ENCODE measurements around the gene IFIT1.

DNA sequence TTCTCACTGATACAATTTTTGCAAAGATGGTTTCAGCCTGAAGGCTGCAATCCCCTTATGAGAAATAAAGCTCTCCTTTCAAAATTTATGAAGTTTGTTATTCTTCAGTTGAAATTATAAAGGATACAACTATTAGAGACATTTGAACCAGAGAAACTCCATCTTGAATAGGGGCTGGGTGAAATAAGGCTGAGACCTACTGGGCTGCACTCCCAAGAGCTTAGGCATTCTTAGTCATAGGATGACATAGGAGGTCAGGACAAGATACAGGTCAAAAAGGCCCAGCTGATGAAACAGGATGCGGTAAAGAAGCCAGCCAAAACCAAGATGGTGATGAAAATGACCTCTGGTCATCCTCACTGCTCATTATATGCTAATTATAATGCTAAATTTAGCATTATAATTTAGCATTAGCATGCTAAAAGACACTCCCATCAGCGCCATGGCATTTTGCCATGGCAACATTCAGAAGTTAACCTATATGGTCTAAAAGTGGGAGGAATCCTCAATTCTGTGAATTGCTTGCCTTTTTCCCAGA, 37.0 kb upstream of the IFIT1 start:
- TF ChIP-seq FOXM1 (IDR thresholded peaks at IDR 0.05; ENCODE audit: borderline replicate concordance, low read depth) (no peak), NFIC (IDR thresholded peaks at IDR 0.05) (no peak), USF1 (IDR thresholded peaks at IDR 0.05) (no peak), CEBPB (IDR thresholded peaks at IDR 0.05) (no peak), EP300 (IDR thresholded peaks at IDR 0.05; ENCODE audit: borderline replicate concordance) (no peak), MAX (IDR thresholded peaks at IDR 0.05) (no peak), ZBTB7A (IDR thresholded peaks at IDR 0.05; ENCODE audit: low read depth) (no peak), TCF12 (IDR thresholded peaks at IDR 0.05; ENCODE audit: low read depth) (no peak), YY1 (IDR thresholded peaks at IDR 0.05; ENCODE audit: low read depth) (no peak), CREB1 (IDR thresholded peaks at IDR 0.05; ENCODE audit: low read depth) (no peak)
- TF ChIP-seq, protein P1, sequence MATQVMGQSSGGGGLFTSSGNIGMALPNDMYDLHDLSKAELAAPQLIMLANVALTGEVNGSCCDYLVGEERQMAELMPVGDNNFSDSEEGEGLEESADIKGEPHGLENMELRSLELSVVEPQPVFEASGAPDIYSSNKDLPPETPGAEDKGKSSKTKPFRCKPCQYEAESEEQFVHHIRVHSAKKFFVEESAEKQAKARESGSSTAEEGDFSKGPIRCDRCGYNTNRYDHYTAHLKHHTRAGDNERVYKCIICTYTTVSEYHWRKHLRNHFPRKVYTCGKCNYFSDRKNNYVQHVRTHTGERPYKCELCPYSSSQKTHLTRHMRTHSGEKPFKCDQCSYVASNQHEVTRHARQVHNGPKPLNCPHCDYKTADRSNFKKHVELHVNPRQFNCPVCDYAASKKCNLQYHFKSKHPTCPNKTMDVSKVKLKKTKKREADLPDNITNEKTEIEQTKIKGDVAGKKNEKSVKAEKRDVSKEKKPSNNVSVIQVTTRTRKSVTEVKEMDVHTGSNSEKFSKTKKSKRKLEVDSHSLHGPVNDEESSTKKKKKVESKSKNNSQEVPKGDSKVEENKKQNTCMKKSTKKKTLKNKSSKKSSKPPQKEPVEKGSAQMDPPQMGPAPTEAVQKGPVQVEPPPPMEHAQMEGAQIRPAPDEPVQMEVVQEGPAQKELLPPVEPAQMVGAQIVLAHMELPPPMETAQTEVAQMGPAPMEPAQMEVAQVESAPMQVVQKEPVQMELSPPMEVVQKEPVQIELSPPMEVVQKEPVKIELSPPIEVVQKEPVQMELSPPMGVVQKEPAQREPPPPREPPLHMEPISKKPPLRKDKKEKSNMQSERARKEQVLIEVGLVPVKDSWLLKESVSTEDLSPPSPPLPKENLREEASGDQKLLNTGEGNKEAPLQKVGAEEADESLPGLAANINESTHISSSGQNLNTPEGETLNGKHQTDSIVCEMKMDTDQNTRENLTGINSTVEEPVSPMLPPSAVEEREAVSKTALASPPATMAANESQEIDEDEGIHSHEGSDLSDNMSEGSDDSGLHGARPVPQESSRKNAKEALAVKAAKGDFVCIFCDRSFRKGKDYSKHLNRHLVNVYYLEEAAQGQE (IDR thresholded peaks at IDR 0.05; ENCODE audit: low read depth), result no peak
